HG03558 (cell line): Measurements from ENCODE around the gene FAAP20.

Experiments
- ATAC-seq: cut with Tn5 transposase; IDR thresholded peaks from one replicate; pipeline ENCODE4 v1.9.1; 2021; ENCODE audit warnings: moderate number of reproducible peaks; ENCODE audit not compliant: unreplicated experiment; ENCODE audit errors: extremely low read depth

FAAP20 gene

GRCh38 chr1:2230781-2231531, 36.4 kb upstream of the FAAP20 start:
- ATAC-seq, result no peak

- no peak for ATAC-seq
These were observed 35.5 kb upstream of the FAAP20 start for GRCh38 chr1:2229911-2230731.

- ATAC-seq, result no peak
These were observed 34.7 kb upstream of the FAAP20 start for GRCh38 chr1:2229037-2229864.

- ATAC-seq, result no peak
These were observed 34.1 kb upstream of the FAAP20 start for GRCh38 chr1:2228694-2229036.

GRCh38 chr1:2228157-2228594, 33.6 kb upstream of the FAAP20 start, which contains the start of gene SKI:
Gene SKI (plus strand): TSS chr1:2228319. CDS start chr1:2228767, 448 bp downstream.
- no peak for ATAC-seq

- ATAC-seq, result peak; percentile 63
These were observed 33.0 kb upstream of the FAAP20 start for GRCh38 chr1:2227346-2228156.

- ATAC-seq, result no peak
These were observed 32.2 kb upstream of the FAAP20 start for GRCh38 chr1:2226525-2227345.

GRCh38 chr1:2224631-2225428, 30.3 kb upstream of the FAAP20 start:
- ATAC-seq, result no peak

- ATAC-seq, result no peak
These were observed 29.6 kb upstream of the FAAP20 start for GRCh38 chr1:2224170-2224584.

- ATAC-seq, result no peak
These were observed 26.7 kb upstream of the FAAP20 start for GRCh38 chr1:2221271-2221670.

GRCh38 chr1:2216767-2217058, 22.1 kb upstream of the FAAP20 start:
- ATAC-seq, result no peak

GRCh38 chr1:2215909-2216766, 21.6 kb upstream of the FAAP20 start:
- no peak for ATAC-seq

- ATAC-seq, result no peak
These were observed 20.8 kb upstream of the FAAP20 start for GRCh38 chr1:2215329-2215728.

- ATAC-seq, result no peak
These were observed 20.1 kb upstream of the FAAP20 start for GRCh38 chr1:2214541-2215241.

GRCh38 chr1:2213576-2214505, 19.3 kb upstream of the FAAP20 start:
- no peak for ATAC-seq
